ENCODE data around the gene ABCA6. TPM values are rescaled to one million over a fixed set of nuclear protein-coding genes. Genes with fewer than 3 reads are reported as not detected.
A peak's percentile ranks its signal among the peaks of the same experiment; 100 is the strongest.

The ABCA6 gene
- total and polyA plus RNA-seq, 9 of the 15 experiments (the other 6 are each of a cell fraction or from before 2014, with no cell fraction given): 0.06 to 0.73 (median 0.15) TPM

DNA sequence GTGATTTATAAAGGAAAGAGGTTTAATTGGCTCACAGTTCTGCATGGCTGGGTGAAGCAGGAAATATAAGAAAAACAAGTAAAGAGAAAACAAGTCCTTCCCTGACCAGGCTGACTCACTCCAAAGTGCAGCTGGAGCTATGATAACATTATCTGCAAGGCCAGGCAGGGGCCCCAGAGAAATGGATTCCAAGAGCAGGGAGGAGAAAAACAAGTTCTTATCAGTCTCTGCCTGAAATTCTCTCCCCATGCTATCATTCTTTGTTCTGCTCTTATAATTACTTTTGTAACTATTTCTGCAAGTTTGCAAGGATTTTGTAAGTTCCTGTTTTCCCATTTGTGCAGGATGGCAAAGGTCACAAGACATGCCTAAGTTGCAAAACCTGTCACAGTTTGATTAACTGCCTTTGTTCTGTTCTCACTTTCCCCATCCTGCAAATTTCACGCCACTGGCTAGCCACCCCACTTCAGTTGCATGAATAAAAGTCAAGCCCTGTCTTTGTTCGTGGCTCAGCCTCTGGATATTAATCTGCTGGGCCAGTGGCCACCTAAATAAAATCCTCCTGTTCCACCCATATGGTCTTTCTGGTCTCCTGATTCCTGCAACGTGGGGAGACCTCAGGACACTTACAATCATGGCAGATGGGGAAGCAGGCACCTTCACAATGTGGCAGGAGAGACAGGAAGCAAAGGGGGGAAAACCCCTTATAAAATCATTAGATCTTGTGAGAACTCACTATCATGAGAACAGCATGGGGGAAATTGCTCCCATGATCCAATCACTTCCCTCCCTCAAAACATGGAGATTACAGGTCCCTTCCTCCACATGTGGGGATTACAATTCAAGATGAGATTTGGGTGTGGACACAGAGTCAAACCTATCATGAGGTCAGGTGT, 94.1 kb downstream of the ABCA6 start (continued):
- TF ChIP-seq MAFK (IDR thresholded peaks at IDR 0.05; ENCODE audit: low read length) (peak; percentile 59), CBFA2T2 (conservative IDR thresholded peaks at IDR 0.05) (peak; percentile 99), CREB1 (IDR thresholded peaks at IDR 0.05) (peak; percentile 47; the same call in 1 of the 2 replicates), CREB1 (CRISPR knock-in tag; IDR thresholded peaks at IDR 0.05) (no peak), ZBED1 (IDR thresholded peaks at IDR 0.05) (0 out of 2 replicates have a peak, but pooled peaks have one; percentile 27), TARDBP (IDR thresholded peaks at IDR 0.05) (peak; percentile 65; the same call in 1 of the 2 replicates), NFRKB (IDR thresholded peaks at IDR 0.05; ENCODE audit: low read depth) (peak; percentile 78), ZNF766 (CRISPR knock-in tag; conservative IDR thresholded peaks at IDR 0.05) (peak; percentile 100), ZNF274 (IDR thresholded peaks at IDR 0.05; ENCODE audit: borderline replicate concordance, low read depth, low read length) (peak; percentile 72), ZNF197 (CRISPR knock-in tag; IDR thresholded peaks at IDR 0.05; ENCODE audit: low read depth) (peak; percentile 87; the same call in 1 of the 2 replicates), GATA2 (CRISPR knock-in tag; IDR thresholded peaks at IDR 0.05) (peak; percentile 85), SAP30 (IDR thresholded peaks at IDR 0.05; ENCODE audit: borderline replicate concordance, insufficient read depth, low read depth, low read length, poor library complexity, severe bottlenecking) (no peak), CBX3 (IDR thresholded peaks at IDR 0.05; ENCODE audit: borderline replicate concordance in 1 of 2, low read length in 2 of 2) (0 out of 3 replicates have a peak, but pooled peaks of 1 of the 2 experiments have one; percentile 1), TAF1 (IDR thresholded peaks at IDR 0.05; ENCODE audit: control insufficient read depth, extremely low read depth, insufficient read depth, low read length, severe bottlenecking) (no peak), SMARCA4 (IDR thresholded peaks at IDR 0.05) (peak; percentile 99), TAF7 (tag; IDR thresholded peaks at IDR 0.05) (no peak), FUS (optimal IDR thresholded peaks at IDR 0.05; ENCODE audit: low read depth, low read length) (no peak)
- TF ChIP-seq, protein P1, sequence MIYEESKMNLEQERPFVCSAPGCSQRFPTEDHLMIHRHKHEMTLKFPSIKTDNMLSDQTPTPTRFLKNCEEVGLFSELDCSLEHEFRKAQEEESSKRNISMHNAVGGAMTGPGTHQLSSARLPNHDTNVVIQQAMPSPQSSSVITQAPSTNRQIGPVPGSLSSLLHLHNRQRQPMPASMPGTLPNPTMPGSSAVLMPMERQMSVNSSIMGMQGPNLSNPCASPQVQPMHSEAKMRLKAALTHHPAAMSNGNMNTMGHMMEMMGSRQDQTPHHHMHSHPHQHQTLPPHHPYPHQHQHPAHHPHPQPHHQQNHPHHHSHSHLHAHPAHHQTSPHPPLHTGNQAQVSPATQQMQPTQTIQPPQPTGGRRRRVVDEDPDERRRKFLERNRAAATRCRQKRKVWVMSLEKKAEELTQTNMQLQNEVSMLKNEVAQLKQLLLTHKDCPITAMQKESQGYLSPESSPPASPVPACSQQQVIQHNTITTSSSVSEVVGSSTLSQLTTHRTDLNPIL (CRISPR knock-in tag; IDR thresholded peaks at IDR 0.05): no peak
- TF ChIP-seq, protein P2, sequence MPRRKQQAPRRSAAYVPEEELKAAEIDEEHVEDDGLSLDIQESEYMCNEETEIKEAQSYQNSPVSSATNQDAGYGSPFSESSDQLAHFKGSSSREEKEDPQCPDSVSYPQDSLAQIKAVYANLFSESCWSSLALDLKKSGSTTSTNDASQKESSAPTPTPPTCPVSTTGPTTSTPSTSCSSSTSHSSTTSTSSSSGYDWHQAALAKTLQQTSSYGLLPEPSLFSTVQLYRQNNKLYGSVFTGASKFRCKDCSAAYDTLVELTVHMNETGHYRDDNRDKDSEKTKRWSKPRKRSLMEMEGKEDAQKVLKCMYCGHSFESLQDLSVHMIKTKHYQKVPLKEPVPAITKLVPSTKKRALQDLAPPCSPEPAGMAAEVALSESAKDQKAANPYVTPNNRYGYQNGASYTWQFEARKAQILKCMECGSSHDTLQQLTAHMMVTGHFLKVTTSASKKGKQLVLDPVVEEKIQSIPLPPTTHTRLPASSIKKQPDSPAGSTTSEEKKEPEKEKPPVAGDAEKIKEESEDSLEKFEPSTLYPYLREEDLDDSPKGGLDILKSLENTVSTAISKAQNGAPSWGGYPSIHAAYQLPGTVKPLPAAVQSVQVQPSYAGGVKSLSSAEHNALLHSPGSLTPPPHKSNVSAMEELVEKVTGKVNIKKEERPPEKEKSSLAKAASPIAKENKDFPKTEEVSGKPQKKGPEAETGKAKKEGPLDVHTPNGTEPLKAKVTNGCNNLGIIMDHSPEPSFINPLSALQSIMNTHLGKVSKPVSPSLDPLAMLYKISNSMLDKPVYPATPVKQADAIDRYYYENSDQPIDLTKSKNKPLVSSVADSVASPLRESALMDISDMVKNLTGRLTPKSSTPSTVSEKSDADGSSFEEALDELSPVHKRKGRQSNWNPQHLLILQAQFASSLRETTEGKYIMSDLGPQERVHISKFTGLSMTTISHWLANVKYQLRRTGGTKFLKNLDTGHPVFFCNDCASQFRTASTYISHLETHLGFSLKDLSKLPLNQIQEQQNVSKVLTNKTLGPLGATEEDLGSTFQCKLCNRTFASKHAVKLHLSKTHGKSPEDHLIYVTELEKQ (CRISPR knock-in tag; IDR thresholded peaks at IDR 0.05): peak; percentile 11; the same call in 1 of the 2 replicates
- TF ChIP-seq, protein P3, sequence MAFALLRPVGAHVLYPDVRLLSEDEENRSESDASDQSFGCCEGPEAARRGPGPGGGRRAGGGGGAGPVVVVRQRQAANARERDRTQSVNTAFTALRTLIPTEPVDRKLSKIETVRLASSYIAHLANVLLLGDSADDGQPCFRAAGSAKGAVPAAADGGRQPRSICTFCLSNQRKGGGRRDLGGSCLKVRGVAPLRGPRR (CRISPR knock-in tag; IDR thresholded peaks at IDR 0.05): peak; percentile 48; the same call in 1 of the 2 replicates
- TF ChIP-seq, protein P4, sequence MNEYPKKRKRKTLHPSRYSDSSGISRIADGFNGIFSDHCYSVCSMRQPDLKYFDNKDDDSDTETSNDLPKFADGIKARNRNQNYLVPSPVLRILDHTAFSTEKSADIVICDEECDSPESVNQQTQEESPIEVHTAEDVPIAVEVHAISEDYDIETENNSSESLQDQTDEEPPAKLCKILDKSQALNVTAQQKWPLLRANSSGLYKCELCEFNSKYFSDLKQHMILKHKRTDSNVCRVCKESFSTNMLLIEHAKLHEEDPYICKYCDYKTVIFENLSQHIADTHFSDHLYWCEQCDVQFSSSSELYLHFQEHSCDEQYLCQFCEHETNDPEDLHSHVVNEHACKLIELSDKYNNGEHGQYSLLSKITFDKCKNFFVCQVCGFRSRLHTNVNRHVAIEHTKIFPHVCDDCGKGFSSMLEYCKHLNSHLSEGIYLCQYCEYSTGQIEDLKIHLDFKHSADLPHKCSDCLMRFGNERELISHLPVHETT (CRISPR knock-in tag; conservative IDR thresholded peaks at IDR 0.05 in 1 of 2, IDR thresholded peaks at IDR 0.05 in 1 of 2): peak in 1 of 2 experiments; percentile 87; a peak in 2 of 4 replicates

Measured in K562 (cell line).